GM12892 (cell line): ENCODE results near the gene RBL1.

Experiments used
- POLR2A ChIP-seq: IDR thresholded peaks from 2 replicates; pipeline ENCODE4 v1.6.1; 2011; ENCODE audit warnings: low read depth, low read length, control low read depth
- POLR2AphosphoS5 ChIP-seq: IDR thresholded peaks from 2 replicates; pipeline ENCODE4 v1.6.1; 2011; ENCODE audit warnings: low read depth, low read length, control low read depth
- TAF1 ChIP-seq: IDR thresholded peaks from 2 replicates; pipeline ENCODE4 v1.6.1; 2011; ENCODE audit warnings: low read depth, mild to moderate bottlenecking, control low read depth, low read length, borderline replicate concordance

GRCh38 chr20:37095599-37096414 lies at the start of gene RBL1:
- TF ChIP-seq POLR2AphosphoS5, result peak; percentile 87
- peak; percentile 95 for TF ChIP-seq POLR2A
- peak; percentile 62 for TF ChIP-seq TAF1
